GM12878 (cell line): ENCODE results near the gene CNTN4.

Experiments used
- BRCA1 ChIP-seq: IDR thresholded peaks from 2 replicates; pipeline ENCODE4 v1.6.1; 2011; ENCODE audit warnings: low read depth, low read length, improper control_type of control experiment
- FOXM1 ChIP-seq: IDR thresholded peaks from 2 replicates; pipeline ENCODE4 v1.6.1; 2012; ENCODE audit warnings: low read depth, mild to moderate bottlenecking, inconsistent platforms, low read length, moderate library complexity

DNA sequence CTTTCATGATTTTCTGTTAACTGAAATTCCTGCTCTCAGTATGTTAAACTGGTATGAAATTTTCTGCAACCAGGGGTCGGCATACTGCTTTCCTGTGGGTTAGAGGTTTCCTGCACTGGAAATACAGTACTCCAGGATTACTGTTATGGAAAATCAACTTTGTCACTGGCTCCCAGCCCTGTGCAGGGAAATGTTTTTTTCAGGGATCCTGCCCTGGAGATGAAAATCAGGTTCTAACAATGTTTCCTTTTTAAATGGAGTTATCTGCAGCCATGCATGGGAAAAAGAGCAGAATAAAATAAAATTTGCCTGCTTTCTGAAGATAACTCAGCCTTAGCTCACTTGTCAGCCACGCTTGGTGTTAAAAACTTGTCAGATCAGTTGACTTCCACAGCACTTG, 791.1 kb downstream of the CNTN4 start:
- TF ChIP-seq BRCA1 = no peak
- TF ChIP-seq FOXM1 = no peak
